Neural cell (in vitro differentiated cells): Measurements from ENCODE around the gene MR1. TPM values are rescaled to one million over a fixed set of nuclear protein-coding genes. Genes with fewer than 3 reads are reported as not detected.

ENCODE experiments used
- H2AFZ ChIP-seq: fragments of 200-600, 300-800 bp; sonication (generic), shearing (Covaris generic); 2 replicates; pipeline ENCODE4 v1.6.0; 2014; ENCODE audit warnings: low read depth, mild to moderate bottlenecking, antibody characterized with exemption, low read length, moderate library complexity
- H3F3A ChIP-seq: fragments of 200-600 bp; shearing (Covaris generic); 2 replicates; pipeline ENCODE4 v1.6.1; 2016; ENCODE audit warnings: mild to moderate bottlenecking, moderate library complexity, mixed read lengths, antibody characterized with exemption, low read length; ENCODE audit not compliant: insufficient read depth, poor library complexity, severe bottlenecking
- H3K27ac ChIP-seq: fragments of 200-600, 300-800 bp; sonication (generic), shearing (Covaris generic); 2 replicates; pipeline ENCODE4 v1.5.1; 2014; ENCODE audit warnings: mild to moderate bottlenecking, low read length, moderate library complexity
- H3K27me3 ChIP-seq: fragments of 300-800, 200-600 bp; sonication (generic), shearing (Covaris generic); 2 replicates; pipeline ENCODE4 v1.6.0; 2014; ENCODE audit warnings: mild to moderate bottlenecking, low read depth, low read length, moderate library complexity; ENCODE audit not compliant: insufficient read depth
- H3K36me3 ChIP-seq: fragments of 300-800, 200-600 bp; sonication (generic), shearing (Covaris generic); 2 replicates; pipeline ENCODE4 v1.5.1; 2014; ENCODE audit warnings: mild to moderate bottlenecking, antibody characterized with exemption, low read length, moderate library complexity; ENCODE audit not compliant: insufficient read depth
- H3K4me2 ChIP-seq: fragments of 300-800, 200-600 bp; sonication (generic), shearing (Covaris generic); 2 replicates; pipeline ENCODE4 v1.6.0; 2014; ENCODE audit warnings: mild to moderate bottlenecking, low read length
- H3K4me3 ChIP-seq: fragments of 300-800, 200-600 bp; sonication (generic), shearing (Covaris generic); 2 replicates; pipeline ENCODE4 v1.5.1; 2014; ENCODE audit warnings: mild to moderate bottlenecking, low read length, moderate library complexity
- H3K79me2 ChIP-seq: fragments of 200-600 bp; shearing (Covaris generic); replicated peaks from 2 replicates; pipeline ENCODE4 v1.6.0; 2014; ENCODE audit warnings: mild to moderate bottlenecking, low read length, moderate library complexity; ENCODE audit not compliant: insufficient read depth
- H3K9ac ChIP-seq: fragments of 300-800, 200-600 bp; sonication (generic), shearing (Covaris generic); 2 replicates; pipeline ENCODE4 v1.6.1; 2016; ENCODE audit warnings: mild to moderate bottlenecking, low read length, mixed read lengths
- H3K9me2 ChIP-seq: fragments of 200-600 bp; shearing (Covaris generic); 2 replicates; pipeline ENCODE4 v1.6.1; 2016; ENCODE audit warnings: mild to moderate bottlenecking, low read length, mixed read lengths; ENCODE audit not compliant: insufficient read depth
- H3K9me3 ChIP-seq: fragments of 200-600, 300-800 bp; sonication (generic), shearing (Covaris generic); 2 replicates; pipeline ENCODE4 v1.6.1; 2016; ENCODE audit warnings: mild to moderate bottlenecking, mixed run types, low read length, moderate library complexity, mixed read lengths
- H4K20me1 ChIP-seq: fragments of 200-600 bp; shearing (Covaris generic); 2 replicates; pipeline ENCODE4 v1.6.1; 2016; ENCODE audit warnings: mild to moderate bottlenecking, mixed run types; ENCODE audit not compliant: insufficient read depth
- CTCF ChIP-seq: fragments of 450-650 bp; IDR thresholded peaks from 2 replicates; pipeline ENCODE4 v1.5.1; 2014; ENCODE audit warnings: antibody characterized with exemption, mild to moderate bottlenecking, moderate library complexity; ENCODE audit not compliant: poor library complexity, severe bottlenecking
- EP300 ChIP-seq: fragments of 450-650 bp; conservative IDR thresholded peaks from 2 replicates; pipeline ENCODE4 v1.6.1; 2014; ENCODE audit warnings: antibody characterized with exemption, mild to moderate bottlenecking, moderate library complexity; ENCODE audit not compliant: poor library complexity, severe bottlenecking
- EZH2 ChIP-seq: fragments of 200-600, 300-800 bp; shearing (Covaris generic), sonication (generic); IDR thresholded peaks from 2 replicates; pipeline ENCODE4 v1.6.1; 2014; ENCODE audit warnings: antibody characterized with exemption, low read length, borderline replicate concordance, mild to moderate bottlenecking; ENCODE audit not compliant: insufficient read depth, poor library complexity, severe bottlenecking
- MXI1 ChIP-seq: fragments of 450-650 bp; conservative IDR thresholded peaks from 2 replicates; pipeline ENCODE4 v1.6.1; 2014; ENCODE audit warnings: antibody characterized with exemption, mild to moderate bottlenecking; ENCODE audit not compliant: poor library complexity, severe bottlenecking
- POLR2AphosphoS5 ChIP-seq: IDR thresholded peaks from 2 replicates; pipeline ENCODE4 v1.6.1; 2012
- RAD21 ChIP-seq: fragments of 450-650 bp; conservative IDR thresholded peaks from 2 replicates; pipeline ENCODE4 v1.6.1; 2014; ENCODE audit warnings: antibody characterized with exemption, mild to moderate bottlenecking, moderate library complexity
- SMC3 ChIP-seq: fragments of 450-650 bp; conservative IDR thresholded peaks from 2 replicates; pipeline ENCODE4 v1.6.1; 2014; ENCODE audit warnings: antibody characterized with exemption, mild to moderate bottlenecking, moderate library complexity; ENCODE audit not compliant: poor library complexity
- TAF1 ChIP-seq: IDR thresholded peaks from 2 replicates; pipeline ENCODE4 v1.6.1; 2012; ENCODE audit warnings: low read depth
- polyA plus RNA-seq: library from polyadenylated mRNA; depleted of rRNA; stranded (reverse); fragments of >200 nt; gene quantifications from 2 replicates; pipeline ENCODE4 v1.2.3, GENCODE V29; 2014
- TF ChIP-seq, protein P1 (sequence below): IDR thresholded peaks from 2 replicates; pipeline ENCODE4 v1.6.1; 2012; ENCODE audit warnings: borderline replicate concordance

MR1 gene
- polyA plus RNA-seq, 1 donor from 2014 or later, result not detected

GRCh38 chr1:181099152-181100014, 65.6 kb downstream of the MR1 start:
- H3K9ac ChIP-seq, result peak overlapping the region; percentile 51
- H3K36me3 ChIP-seq, result no peaks in the 10 kb centered on the region
- H3K27me3 ChIP-seq, result no peaks in the 10 kb centered on the region
- H3K4me3 ChIP-seq, result peak overlapping the region; percentile 47
- no peak overlapping the region for H2AFZ ChIP-seq
- H3K4me2 ChIP-seq, result peak overlapping the region; percentile 54
- H3K79me2 ChIP-seq, result peaks cover 7% of the 10 kb centered on the region
- TF ChIP-seq POLR2AphosphoS5, result peak; percentile 60
- TF ChIP-seq MXI1, result no peak
- TF ChIP-seq, protein P1, sequence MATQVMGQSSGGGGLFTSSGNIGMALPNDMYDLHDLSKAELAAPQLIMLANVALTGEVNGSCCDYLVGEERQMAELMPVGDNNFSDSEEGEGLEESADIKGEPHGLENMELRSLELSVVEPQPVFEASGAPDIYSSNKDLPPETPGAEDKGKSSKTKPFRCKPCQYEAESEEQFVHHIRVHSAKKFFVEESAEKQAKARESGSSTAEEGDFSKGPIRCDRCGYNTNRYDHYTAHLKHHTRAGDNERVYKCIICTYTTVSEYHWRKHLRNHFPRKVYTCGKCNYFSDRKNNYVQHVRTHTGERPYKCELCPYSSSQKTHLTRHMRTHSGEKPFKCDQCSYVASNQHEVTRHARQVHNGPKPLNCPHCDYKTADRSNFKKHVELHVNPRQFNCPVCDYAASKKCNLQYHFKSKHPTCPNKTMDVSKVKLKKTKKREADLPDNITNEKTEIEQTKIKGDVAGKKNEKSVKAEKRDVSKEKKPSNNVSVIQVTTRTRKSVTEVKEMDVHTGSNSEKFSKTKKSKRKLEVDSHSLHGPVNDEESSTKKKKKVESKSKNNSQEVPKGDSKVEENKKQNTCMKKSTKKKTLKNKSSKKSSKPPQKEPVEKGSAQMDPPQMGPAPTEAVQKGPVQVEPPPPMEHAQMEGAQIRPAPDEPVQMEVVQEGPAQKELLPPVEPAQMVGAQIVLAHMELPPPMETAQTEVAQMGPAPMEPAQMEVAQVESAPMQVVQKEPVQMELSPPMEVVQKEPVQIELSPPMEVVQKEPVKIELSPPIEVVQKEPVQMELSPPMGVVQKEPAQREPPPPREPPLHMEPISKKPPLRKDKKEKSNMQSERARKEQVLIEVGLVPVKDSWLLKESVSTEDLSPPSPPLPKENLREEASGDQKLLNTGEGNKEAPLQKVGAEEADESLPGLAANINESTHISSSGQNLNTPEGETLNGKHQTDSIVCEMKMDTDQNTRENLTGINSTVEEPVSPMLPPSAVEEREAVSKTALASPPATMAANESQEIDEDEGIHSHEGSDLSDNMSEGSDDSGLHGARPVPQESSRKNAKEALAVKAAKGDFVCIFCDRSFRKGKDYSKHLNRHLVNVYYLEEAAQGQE, result peak; percentile 95
- TF ChIP-seq SMC3, result peak; percentile 21
- no peak for TF ChIP-seq CTCF
- no peak for TF ChIP-seq TAF1
- TF ChIP-seq EZH2, result no peak
- no peak for TF ChIP-seq RAD21
- peak; percentile 47 for TF ChIP-seq EP300
- no peaks in the 10 kb centered on the region for H3K9me2 ChIP-seq
- H3F3A ChIP-seq, result peaks cover 12% of the 10 kb centered on the region
- peak overlapping the region; percentile 85 for H3K27ac ChIP-seq
- no peaks in the 10 kb centered on the region for H4K20me1 ChIP-seq
- no peaks in the 10 kb centered on the region for H3K9me3 ChIP-seq

DNA sequence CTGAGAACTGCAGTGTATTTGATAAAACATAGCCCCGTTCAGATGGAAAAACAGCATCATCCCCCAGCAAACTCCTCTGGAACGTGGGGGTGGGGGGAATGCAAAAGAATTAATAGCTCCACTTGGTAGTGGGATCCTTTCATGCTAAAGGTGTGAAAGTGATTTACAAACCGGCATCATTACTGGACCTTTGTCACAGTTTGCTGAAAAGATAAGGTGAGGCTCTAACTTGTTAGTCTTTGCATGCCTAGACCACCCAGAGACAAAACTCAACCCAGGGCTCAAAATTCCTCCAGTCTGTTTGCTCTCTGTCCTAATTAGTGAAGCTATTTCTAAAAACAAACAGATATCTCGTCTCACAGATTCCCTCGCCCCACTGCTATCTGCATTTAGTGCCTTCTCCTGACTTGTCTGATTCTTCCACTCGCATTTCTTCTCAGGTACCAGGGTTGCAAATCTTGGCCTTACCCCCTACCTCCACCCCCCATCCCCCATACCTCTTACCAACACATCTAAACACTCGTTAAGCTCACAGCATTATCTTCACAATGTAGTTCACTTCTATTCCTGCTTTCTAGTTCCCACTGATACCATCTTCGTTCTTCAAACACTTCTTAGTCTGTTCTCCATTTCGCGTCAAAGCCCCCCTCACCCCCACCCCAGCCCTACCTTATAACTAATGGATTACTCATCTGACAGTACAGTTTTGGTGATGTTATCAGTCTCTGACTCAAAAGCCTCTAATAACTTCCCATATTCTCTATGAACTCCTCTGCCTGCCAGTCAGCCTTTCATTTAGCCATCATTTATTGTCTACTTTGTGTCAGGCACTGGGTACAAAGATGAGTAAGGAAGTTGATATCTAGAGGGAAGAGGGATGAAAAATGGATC, 66.5 kb downstream of the MR1 start:
- H3K27me3 ChIP-seq, result no peaks in the 10 kb centered on the region
- H3K4me3 ChIP-seq, result peak overlapping the region; percentile 47
- H4K20me1 ChIP-seq, result no peaks in the 10 kb centered on the region

More for the DNA sequence above, 66.5 kb downstream of the MR1 start:
- peak overlapping the region; percentile 85 for H3K27ac ChIP-seq
- peak overlapping the region; percentile 51 for H3K9ac ChIP-seq
- TF ChIP-seq, protein P1, result no peak
- TF ChIP-seq MXI1, result no peak
- TF ChIP-seq TAF1, result no peak
- TF ChIP-seq CTCF, result no peak
- no peak for TF ChIP-seq POLR2AphosphoS5
- no peak overlapping the region for H2AFZ ChIP-seq
- H3F3A ChIP-seq, result peaks cover 14% of the 10 kb centered on the region
- H3K9me3 ChIP-seq, result no peaks in the 10 kb centered on the region
- H3K9me2 ChIP-seq, result no peaks in the 10 kb centered on the region
- H3K4me2 ChIP-seq, result peak overlapping the region; percentile 54
- H3K36me3 ChIP-seq, result no peaks in the 10 kb centered on the region
- H3K79me2 ChIP-seq, result peaks cover 7% of the 10 kb centered on the region
